Keratinocyte (primary cell): ENCODE measurements around the gene PNMA1. TPM values are rescaled to one million over a fixed set of nuclear protein-coding genes. Genes with fewer than 3 reads are reported as not detected.

Experiments
- DNase-seq: peaks from one replicate; pipeline ENCODE4 v3.0.0-alpha.2; 2011; ENCODE audit warnings: low read depth, missing footprints, low spot score
- FAIRE-seq: peaks from 2 replicates; lab custom pipeline; 2011; peaks lifted over from hg19 to GRCh38; lab: Jason Lieb, UNC
- H2AFZ ChIP-seq: 2 replicates; pipeline ENCODE4 v1.6.0; 2012; ENCODE audit warnings: low read length, control low read depth, inconsistent platforms; ENCODE audit not compliant: control insufficient read depth
- H3K27ac ChIP-seq: 2 replicates; pipeline ENCODE4 v1.5.1; 2011; ENCODE audit warnings: low read length; ENCODE audit not compliant: control insufficient read depth, insufficient read depth
- H3K27me3 ChIP-seq: 3 replicates; pipeline ENCODE4 v1.6.0; 2011; ENCODE audit warnings: low read length; ENCODE audit not compliant: control insufficient read depth, insufficient read depth; ENCODE audit errors: extremely low read depth
- H3K36me3 ChIP-seq, 2 experiments: 2 replicates in 1 of 2; 3 replicates in 1 of 2; pipeline ENCODE4 v1.5.1; 2011; ENCODE audit warnings: low read length in 2 of 2, mild to moderate bottlenecking in 1 of 2; ENCODE audit not compliant: control insufficient read depth in 2 of 2, insufficient read depth in 2 of 2; ENCODE audit errors: extremely low read depth in 1 of 2
- H3K4me1 ChIP-seq: 3 replicates; pipeline ENCODE4 v1.5.1; 2011; ENCODE audit warnings: low read length; ENCODE audit not compliant: control insufficient read depth, insufficient read depth; ENCODE audit errors: extremely low read depth
- H3K4me2 ChIP-seq: 3 replicates; pipeline ENCODE4 v1.6.0; 2011; ENCODE audit warnings: low read depth, low read length; ENCODE audit not compliant: control insufficient read depth, insufficient read depth; ENCODE audit errors: extremely low read depth
- H3K4me3 ChIP-seq, 3 experiments: fragments of 200-600 bp in 1 of 3; sonication (generic) in 1 of 3; 2 replicates in 2 of 3; 3 replicates in 1 of 3; pipeline ENCODE4 v1.5.1; 2011 to 2016; ENCODE audit warnings: low read length in 3 of 3, mild to moderate bottlenecking in 3 of 3, control low read depth in 2 of 3, inconsistent platforms in 1 of 3, low read depth in 1 of 3, mixed read lengths in 1 of 3, mixed run types in 1 of 3, moderate library complexity in 1 of 3; ENCODE audit not compliant: control insufficient read depth in 2 of 3, insufficient read depth in 2 of 3; ENCODE audit errors: extremely low read depth in 1 of 3
- H3K79me2 ChIP-seq: 2 replicates; pipeline ENCODE4 v1.6.0; 2012; ENCODE audit warnings: low read length; ENCODE audit not compliant: control insufficient read depth, insufficient read depth
- H3K9ac ChIP-seq: 3 replicates; pipeline ENCODE4 v1.6.0; 2011; ENCODE audit warnings: low read length; ENCODE audit not compliant: control insufficient read depth, insufficient read depth; ENCODE audit errors: extremely low read depth
- H3K9me1 ChIP-seq: 3 replicates; pipeline ENCODE4 v1.6.0; 2011; ENCODE audit warnings: low read length; ENCODE audit not compliant: control insufficient read depth, insufficient read depth; ENCODE audit errors: extremely low read depth
- H3K9me3 ChIP-seq: 2 replicates; pipeline ENCODE4 v1.5.1; 2012; ENCODE audit warnings: low read depth, low read length; ENCODE audit not compliant: control insufficient read depth
- H4K20me1 ChIP-seq: 3 replicates; pipeline ENCODE4 v1.6.0; 2011; ENCODE audit warnings: low read length; ENCODE audit not compliant: control insufficient read depth, insufficient read depth; ENCODE audit errors: extremely low read depth
- CTCF ChIP-seq, 3 experiments: IDR thresholded peaks in 1 of 3; conservative IDR thresholded peaks in 1 of 3; optimal IDR thresholded peaks in 1 of 3; 2 replicates in 2 of 3; 3 replicates in 1 of 3; pipeline versions ENCODE3 to v1.5.1; 2011; ENCODE audit warnings: low read length in 3 of 3, mild to moderate bottlenecking in 3 of 3, moderate library complexity in 2 of 3, control low read depth in 1 of 3, inconsistent platforms in 1 of 3; ENCODE audit not compliant: insufficient read depth in 2 of 3; ENCODE audit errors: extremely low read depth in 1 of 3
- EZH2 ChIP-seq: IDR thresholded peaks from one replicate; pipeline ENCODE4 v1.6.1; 2012; ENCODE audit warnings: inconsistent platforms, mild to moderate bottlenecking, low read length, moderate library complexity
- dilution Hi-C: fragments of 300-500 bp; cut with MboI; formaldehyde crosslinking; loops from one replicate; pipeline ENCODE4 v1.7.0; 2020; ENCODE audit warnings: low sequenced_read_pairs; ENCODE audit not compliant: extremely low pct_ligation_motif_present
- polyA plus RNA-seq, 5 experiments: library from polyadenylated mRNA; depleted of rRNA in 3 of 5; stranded (reverse) in 3 of 5; stranded (forward) in 1 of 5; unstranded in 1 of 5; fragments of >200 nt; gene quantifications; 1 replicate in 1 of 5; 2 replicates in 3 of 5; 3 replicates in 1 of 5; pipeline versions ENCODE4 v1.2.1 to v1.2.3, GENCODE V29; 2011 to 2012; ENCODE audit warnings: missing spikeins in 2 of 5, low read depth in 1 of 5, low replicate concordance in 1 of 5

The PNMA1 gene
- polyA plus RNA-seq, 1 donor (not counting 4 experiments of a cell fraction or from before 2014, with no cell fraction given): 8.2 TPM

DNA sequence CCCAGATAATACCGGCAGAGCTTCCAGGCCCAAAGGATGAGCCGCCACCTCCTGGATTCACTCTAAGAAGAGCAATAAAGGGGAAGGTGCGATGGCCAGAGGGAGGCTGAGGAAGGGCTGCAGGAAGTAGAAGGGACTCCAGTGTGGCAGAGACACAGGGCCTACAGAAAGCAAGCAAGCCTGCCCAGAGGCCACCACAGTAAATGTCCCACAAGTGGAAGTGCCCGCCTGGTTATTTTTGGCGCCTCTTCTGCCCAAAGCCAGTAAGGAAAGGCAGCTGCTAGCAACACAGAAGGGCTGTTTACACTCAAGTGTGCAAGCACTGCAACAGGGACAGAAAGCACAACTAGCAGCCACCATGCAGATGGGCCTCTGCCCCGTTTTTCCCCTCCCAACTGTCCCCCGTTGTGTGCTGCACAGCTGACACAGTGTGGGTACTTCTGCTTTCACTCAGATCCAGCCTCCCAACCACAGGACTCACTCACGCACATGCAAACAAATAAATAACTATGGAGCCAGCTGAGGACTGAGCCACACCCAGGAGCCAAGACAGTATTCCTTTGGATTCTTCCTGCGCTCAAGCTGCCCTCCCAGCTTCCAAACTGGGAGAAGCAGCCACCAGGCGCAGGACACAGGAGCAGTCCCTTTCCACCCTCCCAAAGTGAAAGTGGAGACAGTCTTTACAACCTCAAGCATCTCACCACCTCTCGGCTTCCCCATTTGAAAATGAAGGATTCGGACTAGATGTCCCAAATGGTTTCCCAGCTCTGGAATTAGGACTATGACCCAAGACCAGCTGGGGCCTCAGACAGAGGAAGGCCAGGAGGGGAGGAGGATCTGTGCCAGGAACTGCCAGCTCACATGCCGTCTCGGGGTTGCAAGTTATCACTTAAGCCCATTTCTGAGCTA is 40.0 kb upstream of the PNMA1 start:
- FAIRE-seq (no peak), DNase-seq (no peak)
- peak overlapping the region; percentile 96 for H3K9ac ChIP-seq
- peak overlapping the region in 2 of 3 experiments; percentile 63 to 70 for H3K4me3 ChIP-seq
- H3K4me2 ChIP-seq: peak overlapping the region; percentile 100
- no peaks in the 10 kb centered on the region for H3K9me3 ChIP-seq
- H3K36me3 ChIP-seq: peaks cover 0 to 13% of the 10 kb centered on the region in 2 experiments
- H3K79me2 ChIP-seq: peaks cover 95% of the 10 kb centered on the region
- peak overlapping the region; percentile 98 for H3K27ac ChIP-seq
- H4K20me1 ChIP-seq: no peaks in the 10 kb centered on the region
- dilution Hi-C loops: no loop called here
- no peaks in the 10 kb centered on the region for H3K27me3 ChIP-seq
- TF ChIP-seq CTCF (optimal IDR thresholded peaks at IDR 0.05 in 1 of 3, IDR thresholded peaks at IDR 0.05 in 1 of 3, conservative IDR thresholded peaks at IDR 0.05 in 1 of 3; ENCODE audit: extremely low read depth in 1 of 3, insufficient read depth in 2 of 3, low read length in 3 of 3) (no peak), EZH2 (no peak)
- no peak overlapping the region for H2AFZ ChIP-seq
- H3K9me1 ChIP-seq: peaks cover 6% of the 10 kb centered on the region
- peaks cover 91% of the 10 kb centered on the region for H3K4me1 ChIP-seq

DNA sequence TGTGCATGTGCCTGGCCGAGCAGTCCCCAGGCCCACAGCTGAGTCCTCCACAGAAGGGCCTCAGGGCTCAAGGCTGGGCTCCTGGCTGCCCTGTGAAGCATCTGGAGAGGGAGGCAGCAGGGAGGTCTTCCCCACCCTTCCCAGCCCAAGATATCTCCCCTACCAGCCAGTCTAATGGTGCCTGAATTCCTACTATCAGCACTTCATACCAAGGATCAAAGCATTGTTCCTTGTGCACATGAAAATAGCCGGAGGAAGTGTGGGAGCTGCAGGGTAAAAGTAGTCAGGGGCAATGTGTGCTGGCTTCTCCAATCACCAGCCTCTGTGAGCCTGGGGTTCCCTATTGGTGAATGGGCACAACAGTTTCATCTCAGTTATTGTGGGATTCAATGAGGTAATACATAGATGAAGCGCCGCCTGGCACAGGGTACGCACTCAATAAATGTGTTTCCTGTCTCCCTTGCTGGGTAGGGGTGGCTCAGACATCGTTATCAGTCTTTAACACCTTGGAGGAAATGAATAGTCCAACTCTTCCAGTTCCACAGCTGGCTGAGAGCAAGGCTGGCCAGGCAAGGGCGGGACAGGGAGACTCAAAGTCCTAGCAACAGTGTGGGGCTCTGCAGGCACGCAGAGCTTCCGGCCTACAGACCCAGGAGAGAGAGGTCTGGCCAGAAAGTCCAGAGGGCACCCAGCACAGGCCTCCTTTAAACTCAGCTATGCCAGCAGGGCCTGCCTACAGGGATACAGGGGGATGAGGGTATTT is 39.1 kb upstream of the PNMA1 start:
- Histone ChIP-seq H3K27me3 (no peaks in the 10 kb centered on the region), H3K9me3 (no peaks in the 10 kb centered on the region), H3K9me1 (peaks cover 6% of the 10 kb centered on the region), H3K27ac (peak overlapping the region; percentile 98), H4K20me1 (no peaks in the 10 kb centered on the region), H3K4me3 (peak overlapping the region in 2 of 3 experiments; percentile 63 to 70), H3K79me2 (peaks cover 95% of the 10 kb centered on the region), H3K9ac (peak overlapping the region; percentile 96), H3K4me1 (peaks cover 97% of the 10 kb centered on the region), H3K36me3 (peaks cover 0 to 13% of the 10 kb centered on the region in 2 experiments), H3K4me2 (peak overlapping the region; percentile 100), H2AFZ (no peak overlapping the region)
- no peak for TF ChIP-seq CTCF (optimal IDR thresholded peaks at IDR 0.05 in 1 of 3, IDR thresholded peaks at IDR 0.05 in 1 of 3, conservative IDR thresholded peaks at IDR 0.05 in 1 of 3; ENCODE audit: extremely low read depth in 1 of 3, insufficient read depth in 2 of 3, low read length in 3 of 3)
- TF ChIP-seq EZH2: no peak
- dilution Hi-C loops: no loop called here
- DNase-seq: no peak
- peak; percentile 67 for FAIRE-seq
